ENCODE measurements around the gene TPSG1. TPM values are rescaled to one million over a fixed set of nuclear protein-coding genes. Genes with fewer than 3 reads are reported as not detected.
"Not testable (repeated sequence)": the region's sequence is repeated elsewhere in the genome, so short reads cannot be mapped to it uniquely, and the experiment has no call there.

The TPSG1 gene
- polyA plus RNA-seq: under 1 TPM; 0.10 to 0.45 (median 0.15) TPM

- H3K27ac ChIP-seq (ENCODE audit: low read depth, low read length): no peak within 1 kb of the TSS
- WGBS, 3 donors: 63 to 79% (median 63%) methylated on average over 8 to 10 of the region's 10 CpGs
These were observed at the start of gene TPSG1 for GRCh38 chr16:1225051-1225451. Gene TPSG1 (minus strand): TSS chr16:1225268. CDS start chr16:1225252, 16 bp downstream.

- H3K27ac ChIP-seq (ENCODE audit: low read depth, low read length): no peak overlapping the region
- WGBS, 3 donors: 93 to 96% (median 95%) methylated on average over 7 of the region's 7 CpGs
These were observed 49.7 kb upstream of the TPSG1 start for GRCh38 chr16:1274767-1275166.

GRCh38 chr16:1273816-1274215 lies 48.7 kb upstream of the TPSG1 start:
- 90 to 95% (median 92%) methylated on average over 15 of the region's 15 CpGs for WGBS, 3 donors
- H3K27ac ChIP-seq (ENCODE audit: low read depth, low read length): no peak overlapping the region

GRCh38 chr16:1272453-1273198 lies 47.6 kb upstream of the TPSG1 start:
- WGBS, 3 donors: 71 to 78% (median 71%) methylated on average over 9 of the region's 9 CpGs
- H3K27ac ChIP-seq (ENCODE audit: low read depth, low read length): no peak overlapping the region

- whole genome bisulfite sequencing, 3 donors: 7 to 23% (median 19%) methylated on average over 18 to 19 of the region's 19 CpGs
- not testable (repeated sequence) for H3K27ac ChIP-seq (ENCODE audit: low read depth, low read length)
These were observed 46.8 kb upstream of the TPSG1 start for GRCh38 chr16:1271724-1272413.

GRCh38 chr16:1271380-1271723 lies 46.3 kb upstream of the TPSG1 start:
- WGBS, 3 donors: 62 to 87% (median 78%) methylated on average over 12 of the region's 12 CpGs
- H3K27ac ChIP-seq (ENCODE audit: low read depth, low read length): no peak overlapping the region

- not testable (repeated sequence) for H3K27ac ChIP-seq (ENCODE audit: low read depth, low read length)
- WGBS, 3 donors: 92 to 95% (median 95%) methylated on average over 7 of the region's 7 CpGs
These were observed 44.4 kb upstream of the TPSG1 start for GRCh38 chr16:1269418-1269817.

- H3K27ac ChIP-seq (ENCODE audit: low read depth, low read length): no peak overlapping the region
- WGBS, 3 donors: 86 to 88% (median 88%) methylated on average over 19 of the region's 19 CpGs
These were observed 40.8 kb upstream of the TPSG1 start for GRCh38 chr16:1265826-1266225.

GRCh38 chr16:1265090-1265630 lies 40.1 kb upstream of the TPSG1 start:
- no peak overlapping the region for H3K27ac ChIP-seq (ENCODE audit: low read depth, low read length)
- 73 to 84% (median 81%) methylated on average over 13 of the region's 13 CpGs for WGBS, 3 donors

- WGBS, 3 donors: 91 to 97% (median 95%) methylated on average over 16 of the region's 16 CpGs
- no peak overlapping the region for H3K27ac ChIP-seq (ENCODE audit: low read depth, low read length)
These were observed 39.4 kb upstream of the TPSG1 start for GRCh38 chr16:1264345-1265089.

GRCh38 chr16:1263591-1264344 lies 38.7 kb upstream of the TPSG1 start:
- H3K27ac ChIP-seq (ENCODE audit: low read depth, low read length): no peak overlapping the region
- WGBS, 3 donors: 64 to 73% (median 66%) methylated on average over 15 of the region's 15 CpGs

GRCh38 chr16:1262846-1263221 lies 37.8 kb upstream of the TPSG1 start:
- H3K27ac ChIP-seq (ENCODE audit: low read depth, low read length): no peak overlapping the region
- 74 to 79% (median 77%) methylated on average over 9 of the region's 9 CpGs for WGBS, 3 donors

GRCh38 chr16:1262210-1262845 lies 37.3 kb upstream of the TPSG1 start:
- H3K27ac ChIP-seq (ENCODE audit: low read depth, low read length): no peak overlapping the region
- 78% methylated on average over 32 of the region's 32 CpGs for WGBS, 3 donors

GRCh38 chr16:1261131-1261892 lies 36.2 kb upstream of the TPSG1 start:
- WGBS, 3 donors: 11 to 17% (median 13%) methylated on average over 40 to 47 of the region's 47 CpGs
- H3K27ac ChIP-seq (ENCODE audit: low read depth, low read length): no peak overlapping the region

- H3K27ac ChIP-seq (ENCODE audit: low read depth, low read length): no peak overlapping the region
- WGBS, 3 donors: 64 to 67% (median 65%) methylated on average over 34 to 36 of the region's 36 CpGs
These were observed 35.1 kb upstream of the TPSG1 start for GRCh38 chr16:1260101-1260680.

- WGBS, 3 donors: 20 to 29% (median 23%) methylated on average over 11 of the region's 11 CpGs
- H3K27ac ChIP-seq (ENCODE audit: low read depth, low read length): no peak overlapping the region
These were observed 34.6 kb upstream of the TPSG1 start for GRCh38 chr16:1259760-1260068.

Measured in adipose tissue (tissue), 3 donors.